MM.1S (cell line): ENCODE data around the gene OSER1.

Experiments
- DNase-seq: peaks from one replicate; pipeline ENCODE4 v3.0.0-alpha.2; 2015
- H2AFZ ChIP-seq: fragments of 300-600 bp; sonication (generic); 2 replicates; pipeline ENCODE4 v1.6.0; 2016; ENCODE audit warnings: antibody characterized with exemption, low read length
- H3F3A ChIP-seq: fragments of 300-600 bp; sonication (generic); 2 replicates; pipeline ENCODE4 v1.6.1; 2016; ENCODE audit warnings: mild to moderate bottlenecking, antibody characterized with exemption, low read length, moderate library complexity, mixed read lengths; ENCODE audit not compliant: insufficient read depth
- H3K27ac ChIP-seq: fragments of 300-600 bp; sonication (generic); 2 replicates; pipeline ENCODE4 v1.5.1; 2016; ENCODE audit warnings: mild to moderate bottlenecking, low read length
- H3K27me3 ChIP-seq: fragments of 300-600 bp; sonication (generic); replicated peaks from 2 replicates; pipeline ENCODE4 v1.6.0; 2016; ENCODE audit warnings: low read length; ENCODE audit not compliant: insufficient read depth
- H3K36me3 ChIP-seq: fragments of 300-600 bp; sonication (generic); replicated peaks from 2 replicates; pipeline ENCODE4 v1.6.1; 2016; ENCODE audit warnings: mild to moderate bottlenecking, low read length, mixed read lengths; ENCODE audit not compliant: insufficient read depth
- H3K4me1 ChIP-seq: fragments of 300-600 bp; sonication (generic); 2 replicates; pipeline ENCODE4 v1.6.1; 2016; ENCODE audit warnings: low read length, mixed read lengths
- H3K4me2 ChIP-seq: fragments of 300-600 bp; sonication (generic); 2 replicates; pipeline ENCODE4 v1.6.0; 2016; ENCODE audit warnings: low read depth, low read length
- H3K4me3 ChIP-seq: fragments of 300-600 bp; sonication (generic); 2 replicates; pipeline ENCODE4 v1.5.1; 2016; ENCODE audit warnings: low read length, mixed read lengths
- H3K79me2 ChIP-seq: fragments of 300-600 bp; sonication (generic); 2 replicates; pipeline ENCODE4 v1.6.1; 2016; ENCODE audit warnings: mixed run types, low read length, mixed read lengths
- H3K9ac ChIP-seq: fragments of 300-600 bp; sonication (generic); 2 replicates; pipeline ENCODE4 v1.6.1; 2016; ENCODE audit warnings: low read length, mixed read lengths
- H3K9me2 ChIP-seq: fragments of 300-600 bp; sonication (generic); replicated peaks from 2 replicates; pipeline ENCODE4 v1.6.1; 2016; ENCODE audit warnings: mild to moderate bottlenecking, low read length, mixed read lengths; ENCODE audit not compliant: insufficient read depth
- H3K9me3 ChIP-seq: fragments of 300-600 bp; sonication (generic); replicated peaks from 2 replicates; pipeline ENCODE4 v1.6.1; 2016; ENCODE audit warnings: mild to moderate bottlenecking, low read length, mixed read lengths; ENCODE audit not compliant: insufficient read depth
- H4K20me1 ChIP-seq: fragments of 300-600 bp; sonication (generic); 2 replicates; pipeline ENCODE4 v1.6.1; 2016; ENCODE audit warnings: mild to moderate bottlenecking, low read length, moderate library complexity, mixed read lengths; ENCODE audit not compliant: insufficient read depth
- CTCF ChIP-seq: fragments of 300-600 bp; sonication (generic); IDR thresholded peaks from 2 replicates; pipeline ENCODE4 v1.5.1; 2016; ENCODE audit warnings: antibody characterized with exemption, low read length, mixed read lengths
- EZH2 ChIP-seq: fragments of 300-600 bp; sonication (generic); optimal IDR thresholded peaks from 2 replicates; pipeline ENCODE3; 2017; ENCODE audit warnings: low read depth, mild to moderate bottlenecking, antibody characterized with exemption, low read length, mixed read lengths
- EZH2phosphoT487 ChIP-seq: fragments of 300-600 bp; sonication (generic); IDR thresholded peaks from 2 replicates; pipeline ENCODE4 v1.6.1; 2018; ENCODE audit warnings: antibody characterized with exemption, low read length

Gene OSER1

GRCh38 chr20:44251284-44251683 lies 40.7 kb upstream of the OSER1 start:
- no peak for DNase-seq
- Histone ChIP-seq H3K36me3 (no peaks in the 10 kb centered on the region), H3K27me3 (no peaks in the 10 kb centered on the region), H3K4me2 (no peak overlapping the region), H3K4me1 (no peaks in the 10 kb centered on the region), H3F3A (no peaks in the 10 kb centered on the region), H4K20me1 (no peaks in the 10 kb centered on the region), H3K9me3 (no peaks in the 10 kb centered on the region), H3K27ac (no peak overlapping the region), H3K79me2 (no peaks in the 10 kb centered on the region), H3K9ac (no peak overlapping the region), H3K4me3 (no peak overlapping the region), H3K9me2 (no peaks in the 10 kb centered on the region), H2AFZ (no peak overlapping the region)
- TF ChIP-seq CTCF: no peak
- no peak for TF ChIP-seq EZH2phosphoT487
- TF ChIP-seq EZH2: no peak

- Histone ChIP-seq H3K79me2 (no peaks in the 10 kb centered on the region), H3K9ac (no peak overlapping the region), H3K27me3 (no peaks in the 10 kb centered on the region), H3K4me2 (no peak overlapping the region), H3K36me3 (no peaks in the 10 kb centered on the region), H4K20me1 (no peaks in the 10 kb centered on the region), H3K4me1 (no peaks in the 10 kb centered on the region), H2AFZ (no peak overlapping the region), H3K27ac (no peak overlapping the region), H3K9me3 (no peaks in the 10 kb centered on the region), H3K4me3 (no peak overlapping the region), H3F3A (no peaks in the 10 kb centered on the region), H3K9me2 (no peaks in the 10 kb centered on the region)
- no peak for DNase-seq
- TF ChIP-seq CTCF: no peak
- no peak for TF ChIP-seq EZH2phosphoT487
- no peak for TF ChIP-seq EZH2
Measured at GRCh38 chr20:44248410-44248759, 37.8 kb upstream of the OSER1 start.

GRCh38 chr20:44247586-44248409 lies 37.2 kb upstream of the OSER1 start:
- Histone ChIP-seq H3K9me3 (no peaks in the 10 kb centered on the region), H3K9me2 (no peaks in the 10 kb centered on the region), H3K79me2 (no peaks in the 10 kb centered on the region), H3K9ac (no peak overlapping the region), H2AFZ (no peak overlapping the region), H3K4me1 (no peaks in the 10 kb centered on the region), H3K27me3 (no peaks in the 10 kb centered on the region), H3K4me3 (no peak overlapping the region), H3K27ac (no peak overlapping the region), H4K20me1 (no peaks in the 10 kb centered on the region), H3K4me2 (no peak overlapping the region), H3F3A (no peaks in the 10 kb centered on the region), H3K36me3 (no peaks in the 10 kb centered on the region)
- no peak for TF ChIP-seq EZH2
- peak; percentile 43 for TF ChIP-seq CTCF
- no peak for TF ChIP-seq EZH2phosphoT487
- peak; percentile 16 for DNase-seq
